ENCODE results near the gene DDOST. TPM values are rescaled to one million over a fixed set of nuclear protein-coding genes. Genes with fewer than 3 reads are reported as not detected.
"Not testable (repeated sequence)": the region's sequence is repeated elsewhere in the genome, so short reads cannot be mapped to it uniquely, and the experiment has no call there.

Gene DDOST
- total RNA-seq, 1 donor from 2014 or later, result 135 TPM

- DNase-seq (peak; percentile 90), ATAC-seq (peak; percentile 95)
- intact Hi-C loops (cut with micrococcal nuclease), result loop anchor here (10.0 kb wide), 1 partner anchor 498 kb away; no protein-coding TSS in a partner anchor
Measured at GRCh38 chr1:20696397-20697333, 35.5 kb upstream of the DDOST start.

- DNase-seq, result no peak
- ATAC-seq, result no peak
- intact Hi-C loops (cut with micrococcal nuclease), result loop anchor here (10.0 kb wide), 1 partner anchor 499 kb away; no protein-coding TSS in a partner anchor
Measured at GRCh38 chr1:20695515-20695914, 34.3 kb upstream of the DDOST start.

- DNase-seq (no peak), ATAC-seq (no peak)
- intact Hi-C loops (cut with micrococcal nuclease), result loop anchor here (10.0 kb wide), 1 partner anchor 501 kb away; no protein-coding TSS in a partner anchor
Measured at GRCh38 chr1:20693623-20694022, 32.5 kb upstream of the DDOST start.

- intact Hi-C loops (cut with micrococcal nuclease), result loop anchor here (10.0 kb wide), 1 partner anchor 503 kb away; no protein-coding TSS in a partner anchor
- ATAC-seq (no peak), DNase-seq (no peak)
Measured at GRCh38 chr1:20691872-20692271, 30.7 kb upstream of the DDOST start.

- intact Hi-C loops (cut with micrococcal nuclease), result loop anchor here (10.0 kb wide), 1 partner anchor 505 kb away; no protein-coding TSS in a partner anchor
- DNase-seq, result peak; percentile 2
- ATAC-seq, result no peak
Measured at GRCh38 chr1:20689645-20690056, 28.5 kb upstream of the DDOST start.

- intact Hi-C loops (cut with micrococcal nuclease), result no loop called here
- ATAC-seq (no peak), DNase-seq (no peak)
Measured at GRCh38 chr1:20686883-20687725, 25.9 kb upstream of the DDOST start.

- intact Hi-C loops (cut with micrococcal nuclease), result no loop called here
- no peak for DNase-seq
- ATAC-seq, result peak; percentile 9
Measured at GRCh38 chr1:20685741-20686140, 24.6 kb upstream of the DDOST start.

- intact Hi-C loops (cut with micrococcal nuclease), result no loop called here
Measured at GRCh38 chr1:20685099-20685662, 24.0 kb upstream of the DDOST start.

GRCh38 chr1:20684651-20685050 lies 23.5 kb upstream of the DDOST start:
- ATAC-seq (peak; percentile 9), DNase-seq (peak; percentile 27)
- intact Hi-C loops (cut with micrococcal nuclease), result no loop called here

More at GRCh38 chr1:20685099-20685662, 24.0 kb upstream of the DDOST start:
- ATAC-seq, result peak; percentile 82
- DNase-seq, result peak; percentile 63

GRCh38 chr1:20684050-20684620 lies 23.0 kb upstream of the DDOST start:
- ATAC-seq (no peak), DNase-seq (peak; percentile 34)
- intact Hi-C loops (cut with micrococcal nuclease), result no loop called here

- peak; percentile 12 for DNase-seq
- ATAC-seq, result no peak
- intact Hi-C loops (cut with micrococcal nuclease), result no loop called here
Measured at GRCh38 chr1:20683614-20684013, 22.4 kb upstream of the DDOST start.

GRCh38 chr1:20682571-20683236 lies 21.5 kb upstream of the DDOST start:
- ATAC-seq, result peak; percentile 32
- peak; percentile 61 for DNase-seq
- intact Hi-C loops (cut with micrococcal nuclease), result no loop called here

- DNase-seq, result peak; percentile 4
- ATAC-seq, result no peak
- intact Hi-C loops (cut with micrococcal nuclease), result no loop called here
Measured at GRCh38 chr1:20681999-20682398, 20.8 kb upstream of the DDOST start.

GRCh38 chr1:20680269-20680668 lies 19.1 kb upstream of the DDOST start:
- intact Hi-C loops (cut with micrococcal nuclease), result no loop called here
- no peak for DNase-seq
- ATAC-seq, result no peak

GRCh38 chr1:20678599-20678998 lies 17.4 kb upstream of the DDOST start:
- DNase-seq (peak; percentile 4), ATAC-seq (no peak)
- intact Hi-C loops (cut with micrococcal nuclease), result no loop called here

GRCh38 chr1:20673626-20674025 lies 12.5 kb upstream of the DDOST start:
- DNase-seq, result peak; percentile 5

GRCh38 chr1:20672265-20672632 lies 11.1 kb upstream of the DDOST start:
- DNase-seq (no peak), ATAC-seq (no peak)
- intact Hi-C loops (cut with micrococcal nuclease), result no loop called here

More at GRCh38 chr1:20673626-20674025, 12.5 kb upstream of the DDOST start:
- ATAC-seq; intact Hi-C loops (cut with micrococcal nuclease): not testable (repeated sequence)

- intact Hi-C loops (cut with micrococcal nuclease), result no loop called here
- DNase-seq (no peak), ATAC-seq (no peak)
Measured at GRCh38 chr1:20670936-20671335, 9.8 kb upstream of the DDOST start.

All from left ventricle myocardium superior (tissue), 1 donor.